HEK293 (cell line): ENCODE results near the gene KPNA3.

Experiments
- CTCF ChIA-PET: fragments of 350-600 bp; formaldehyde crosslinking; extraction: SDS; loops from one replicate; lab custom pipeline; 2021; ENCODE audit warnings: antibody characterized with exemption; lab: Yijun Ruan, JAX
- POLR2A ChIA-PET: fragments of 300-600 bp; formaldehyde crosslinking; extraction: SDS; loops from one replicate; lab custom pipeline; 2020; ENCODE audit warnings: antibody characterized with exemption, inconsistent platforms; lab: Yijun Ruan, JAX
- H3K27ac ChIP-seq: fragments of 200-500 bp; sonication (Bioruptor generic); 2 replicates; pipeline ENCODE4 v1.5.1; 2014; ENCODE audit warnings: low read depth, low read length, control low read depth, inconsistent platforms; ENCODE audit errors: extremely low read depth
- H3K36me3 ChIP-seq, 2 experiments: fragments of 200-500 bp in 1 of 2; sonication (Bioruptor generic) in 1 of 2; 1 replicate in 1 of 2; 2 replicates in 1 of 2; pipeline ENCODE4 v1.5.1; 2014 to 2017; ENCODE audit warnings: inconsistent platforms in 2 of 2, low read length in 2 of 2; ENCODE audit not compliant: control insufficient read depth in 2 of 2, insufficient read depth in 1 of 2
- H3K4me1 ChIP-seq: fragments of 200-500 bp; sonication (Bioruptor generic); 2 replicates; pipeline ENCODE4 v1.5.1; 2014; ENCODE audit warnings: mild to moderate bottlenecking, low read length, inconsistent platforms; ENCODE audit not compliant: control insufficient read depth, insufficient read depth
- H3K4me3 ChIP-seq: 2 replicates; pipeline ENCODE4 v1.5.1; 2011; ENCODE audit warnings: low read depth, mild to moderate bottlenecking, control low read depth, low read length, moderate library complexity
- H3K9me3 ChIP-seq: fragments of 200-500 bp; sonication (Bioruptor generic); 2 replicates; pipeline ENCODE4 v1.5.1; 2014; ENCODE audit warnings: low read depth, low read length, inconsistent platforms; ENCODE audit not compliant: control insufficient read depth, insufficient read depth
- GLI4 ChIP-seq: fragments of 450-650 bp; formaldehyde crosslinking; IDR thresholded peaks from 2 replicates; pipeline ENCODE4 v1.5.1; 2016; ENCODE audit warnings: missing biosample characterization, missing genetic modification characterization
- PRDM6 ChIP-seq: fragments of 450-650 bp; formaldehyde crosslinking; IDR thresholded peaks from 2 replicates; pipeline ENCODE4 v1.5.1; 2017; ENCODE audit warnings: missing biosample characterization, missing genetic modification characterization
- SETDB1 ChIP-seq: IDR thresholded peaks from one replicate; pipeline ENCODE4 v1.6.1; 2017; ENCODE audit warnings: mild to moderate bottlenecking, low read length, moderate library complexity, mixed read lengths; ENCODE audit not compliant: insufficient read length
- TSHZ1 ChIP-seq: fragments of 450-650 bp; formaldehyde crosslinking; IDR thresholded peaks from 2 replicates; pipeline ENCODE4 v1.5.1; 2016; ENCODE audit warnings: missing biosample characterization, missing genetic modification characterization, borderline replicate concordance
- ZBTB48 ChIP-seq: fragments of 450-650 bp; formaldehyde crosslinking; IDR thresholded peaks from 2 replicates; pipeline ENCODE4 v1.5.1; 2016; ENCODE audit warnings: missing biosample characterization, missing genetic modification characterization
- ZNF174 ChIP-seq: fragments of 450-650 bp; formaldehyde crosslinking; IDR thresholded peaks from 2 replicates; pipeline ENCODE4 v1.5.0; 2017; ENCODE audit warnings: missing biosample characterization, mild to moderate bottlenecking, missing genetic modification characterization
- ZNF202 ChIP-seq: fragments of 450-650 bp; formaldehyde crosslinking; IDR thresholded peaks from 2 replicates; pipeline ENCODE4 v1.5.1; 2016; ENCODE audit warnings: missing biosample characterization, missing genetic modification characterization, borderline replicate concordance
- ZNF362 ChIP-seq: fragments of 450-650 bp; formaldehyde crosslinking; IDR thresholded peaks from 2 replicates; pipeline ENCODE4 v1.5.1; 2016; ENCODE audit warnings: missing biosample characterization, missing genetic modification characterization
- ZNF366 ChIP-seq: fragments of 450-650 bp; formaldehyde crosslinking; conservative IDR thresholded peaks from 2 replicates; pipeline ENCODE4 v1.5.1; 2016; ENCODE audit warnings: missing biosample characterization, missing genetic modification characterization
- ZNF423 ChIP-seq: fragments of 450-650 bp; formaldehyde crosslinking; IDR thresholded peaks from 2 replicates; pipeline ENCODE4 v1.5.1; 2016; ENCODE audit warnings: missing biosample characterization, missing genetic modification characterization
- ZNF449 ChIP-seq: fragments of 450-650 bp; formaldehyde crosslinking; IDR thresholded peaks from 2 replicates; pipeline ENCODE4 v1.5.1; 2017; ENCODE audit warnings: missing biosample characterization, mild to moderate bottlenecking, missing genetic modification characterization, moderate library complexity
- ZNF473 ChIP-seq: fragments of 450-650 bp; formaldehyde crosslinking; IDR thresholded peaks from 2 replicates; pipeline ENCODE4 v1.5.1; 2017; ENCODE audit warnings: missing biosample characterization, missing genetic modification characterization
- ZNF501 ChIP-seq: fragments of 450-650 bp; formaldehyde crosslinking; IDR thresholded peaks from 2 replicates; pipeline ENCODE4 v1.5.1; 2016; ENCODE audit warnings: missing biosample characterization, missing genetic modification characterization
- ZNF548 ChIP-seq: fragments of 450-650 bp; formaldehyde crosslinking; IDR thresholded peaks from 2 replicates; pipeline ENCODE4 v1.5.1; 2016; ENCODE audit warnings: missing biosample characterization, missing genetic modification characterization
- ZNF571 ChIP-seq: fragments of 450-650 bp; formaldehyde crosslinking; IDR thresholded peaks from 2 replicates; pipeline ENCODE4 v1.5.0; 2017; ENCODE audit warnings: missing biosample characterization, missing genetic modification characterization
- ZNF670 ChIP-seq: fragments of 450-650 bp; formaldehyde crosslinking; IDR thresholded peaks from 2 replicates; pipeline ENCODE4 v1.5.1; 2016; ENCODE audit warnings: missing biosample characterization, missing genetic modification characterization, low read depth
- ZNF776 ChIP-seq: fragments of 450-650 bp; formaldehyde crosslinking; IDR thresholded peaks from 2 replicates; pipeline ENCODE4 v1.5.0; 2017; ENCODE audit warnings: missing biosample characterization, missing genetic modification characterization, borderline replicate concordance
- TF ChIP-seq, protein P1 (sequence below): fragments of 450-650 bp; formaldehyde crosslinking; IDR thresholded peaks from 2 replicates; pipeline ENCODE4 v1.5.1; 2016; ENCODE audit warnings: missing biosample characterization, missing genetic modification characterization

The KPNA3 gene

DNA sequence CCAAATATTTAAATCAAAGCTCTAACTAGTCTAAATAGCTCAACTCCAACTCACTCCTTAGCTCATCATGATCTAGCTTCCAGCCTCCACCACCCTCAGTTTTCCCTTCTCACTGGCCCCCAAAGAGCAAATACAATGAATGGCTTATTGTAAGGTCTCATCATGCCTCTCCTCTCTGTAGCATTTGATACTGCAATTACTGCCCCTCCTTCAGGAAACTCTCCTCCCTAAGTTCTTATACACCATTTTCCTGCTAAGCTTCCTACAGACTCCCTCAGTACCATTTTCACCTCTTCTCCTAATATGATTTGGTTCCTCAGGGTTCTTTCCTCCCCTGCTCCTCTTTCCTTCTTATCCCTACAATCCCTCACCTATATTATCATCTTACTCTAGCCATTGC lies 12.8 kb downstream of the KPNA3 start:
- ChIA-PET POLR2A (no interaction called here), CTCF (no interaction called here)
- Histone ChIP-seq H3K36me3 (no peaks in the 10 kb centered on the region), H3K4me3 (no peak overlapping the region), H3K27ac (no peak overlapping the region), H3K9me3 (no peaks in the 10 kb centered on the region), H3K4me1 (peaks cover 6% of the 10 kb centered on the region; the same call in 1 of the 2 replicates)
- TF ChIP-seq PRDM6 (tag by site-specific recombination), result no peak
- TF ChIP-seq ZNF776 (tag by site-specific recombination), result no peak
- TF ChIP-seq ZNF202, result no peak
- no peak for TF ChIP-seq ZNF362
- TF ChIP-seq ZBTB48, result no peak
- no peak for TF ChIP-seq ZNF449 (tag by site-specific recombination)
- TF ChIP-seq SETDB1, result no peak
- TF ChIP-seq ZNF548 (tag by site-specific recombination), result no peak
- no peak for TF ChIP-seq GLI4 (tag by site-specific recombination)
- TF ChIP-seq ZNF366 (tag by site-specific recombination), result no peak
- no peak for TF ChIP-seq ZNF473 (tag by site-specific recombination)
- TF ChIP-seq TSHZ1 (tag by site-specific recombination), result no peak
- no peak for TF ChIP-seq ZNF174 (tag by site-specific recombination)
- no peak for TF ChIP-seq ZNF423 (tag by site-specific recombination)
- no peak for TF ChIP-seq ZNF571 (tag by site-specific recombination)
- TF ChIP-seq ZNF501 (tag by site-specific recombination), result no peak
- TF ChIP-seq, protein P1, sequence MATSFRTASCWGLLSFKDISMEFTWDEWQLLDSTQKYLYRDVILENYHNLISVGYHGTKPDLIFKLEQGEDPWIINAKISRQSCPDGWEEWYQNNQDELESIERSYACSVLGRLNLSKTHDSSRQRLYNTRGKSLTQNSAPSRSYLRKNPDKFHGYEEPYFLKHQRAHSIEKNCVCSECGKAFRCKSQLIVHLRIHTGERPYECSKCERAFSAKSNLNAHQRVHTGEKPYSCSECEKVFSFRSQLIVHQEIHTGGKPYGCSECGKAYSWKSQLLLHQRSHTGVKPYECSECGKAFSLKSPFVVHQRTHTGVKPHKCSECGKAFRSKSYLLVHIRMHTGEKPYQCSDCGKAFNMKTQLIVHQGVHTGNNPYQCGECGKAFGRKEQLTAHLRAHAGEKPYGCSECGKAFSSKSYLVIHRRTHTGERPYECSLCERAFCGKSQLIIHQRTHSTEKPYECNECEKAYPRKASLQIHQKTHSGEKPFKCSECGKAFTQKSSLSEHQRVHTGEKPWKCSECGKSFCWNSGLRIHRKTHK, result no peak
- no peak for TF ChIP-seq ZNF670 (tag by site-specific recombination)
